Liver (tissue), 9 donors: Measurements from ENCODE around the gene MUTYH. TPM values are rescaled to one million over a fixed set of nuclear protein-coding genes. Genes with fewer than 3 reads are reported as not detected.

Source experiments
- DNase-seq: peaks from one replicate; pipeline ENCODE4 v3.0.0-alpha.2; 2017; ENCODE audit warnings: low spot score
- H3K27ac ChIP-seq, 2 donors: one replicate each; pipeline ENCODE4 v1.7.0; 2013; ENCODE audit warnings: inconsistent platforms in 2 of 2, low read length in 2 of 2, control low read depth in 1 of 2, low read depth in 1 of 2, mild to moderate bottlenecking in 1 of 2
- H3K27me3 ChIP-seq, 4 donors: one replicate each; pipeline versions ENCODE4 v1.6.1 to v1.7.0; 2013; ENCODE audit warnings: low read length in 3 of 4, inconsistent platforms in 1 of 4, mild to moderate bottlenecking in 1 of 4, moderate library complexity in 1 of 4; ENCODE audit not compliant: control insufficient read depth in 4 of 4, insufficient read depth in 4 of 4
- H3K36me3 ChIP-seq, 4 donors: one replicate each; pipeline versions ENCODE4 v1.6.1 to v1.7.0; 2013; ENCODE audit warnings: low read length in 3 of 4, mild to moderate bottlenecking in 3 of 4, low read depth in 1 of 4, moderate library complexity in 1 of 4; ENCODE audit not compliant: control insufficient read depth in 4 of 4, insufficient read depth in 3 of 4
- H3K4me1 ChIP-seq, 4 donors: one replicate each; pipeline versions ENCODE4 v1.6.1 to v1.7.0; 2013; ENCODE audit warnings: low read length in 3 of 4, mild to moderate bottlenecking in 3 of 4, moderate library complexity in 1 of 4; ENCODE audit not compliant: control insufficient read depth in 4 of 4, insufficient read depth in 4 of 4
- H3K4me3 ChIP-seq, 3 donors: one replicate each; pipeline versions ENCODE4 v1.6.1 to v1.7.0; 2013; ENCODE audit warnings: low read length in 3 of 3, control low read depth in 1 of 3, low read depth in 1 of 3, mild to moderate bottlenecking in 1 of 3
- H3K9ac ChIP-seq, 2 donors: one replicate each; pipeline ENCODE4 v1.7.0; 2013; ENCODE audit warnings: low read length in 2 of 2, mild to moderate bottlenecking in 2 of 2, moderate library complexity in 2 of 2, control low read depth in 1 of 2, low read depth in 1 of 2
- H3K9me3 ChIP-seq, 4 donors: one replicate each; pipeline versions ENCODE4 v1.6.1 to v1.7.0; 2013; ENCODE audit warnings: low read length in 3 of 4; ENCODE audit not compliant: control insufficient read depth in 4 of 4
- FOXA2 ChIP-seq: IDR thresholded peaks from 2 replicates; pipeline ENCODE4 v1.6.1; 2016; ENCODE audit warnings: antibody characterized with exemption
- GABPA ChIP-seq, 2 donors: IDR thresholded peaks in 1 of 2; conservative IDR thresholded peaks in 1 of 2; 2 replicates each; pipeline ENCODE4 v1.6.1; 2016; ENCODE audit warnings: antibody characterized with exemption in 2 of 2, mild to moderate bottlenecking in 1 of 2, moderate library complexity in 1 of 2
- HNF4A ChIP-seq, 2 donors: conservative IDR thresholded peaks; 2 replicates each; pipeline ENCODE4 v1.6.1; 2016; ENCODE audit warnings: antibody characterized with exemption in 2 of 2, mild to moderate bottlenecking in 2 of 2
- HNF4G ChIP-seq: IDR thresholded peaks from 2 replicates; pipeline ENCODE4 v1.6.1; 2016; ENCODE audit warnings: antibody characterized with exemption
- JUND ChIP-seq, 2 donors: IDR thresholded peaks; 2 replicates each; pipeline ENCODE4 v1.6.1; 2016; ENCODE audit warnings: antibody characterized with exemption in 2 of 2
- NR2F2 ChIP-seq: IDR thresholded peaks from 2 replicates; pipeline ENCODE4 v1.6.1; 2016; ENCODE audit warnings: antibody characterized with exemption
- REST ChIP-seq: IDR thresholded peaks from 2 replicates; pipeline ENCODE4 v1.6.1; 2016; ENCODE audit warnings: antibody characterized with exemption, mild to moderate bottlenecking
- RXRA ChIP-seq, 2 donors: IDR thresholded peaks; 2 replicates each; pipeline ENCODE4 v1.6.1; 2017 to 2018; ENCODE audit warnings: antibody characterized with exemption in 2 of 2, mild to moderate bottlenecking in 1 of 2
- SP1 ChIP-seq: IDR thresholded peaks from 2 replicates; pipeline ENCODE4 v1.6.1; 2018; ENCODE audit warnings: antibody characterized with exemption, mild to moderate bottlenecking
- TAF1 ChIP-seq: conservative IDR thresholded peaks from 2 replicates; pipeline ENCODE4 v1.6.1; 2016; ENCODE audit warnings: antibody characterized with exemption, mild to moderate bottlenecking
- YY1 ChIP-seq: IDR thresholded peaks from 2 replicates; pipeline ENCODE4 v1.6.1; 2016; ENCODE audit warnings: antibody characterized with exemption, mild to moderate bottlenecking
- WGBS: extraction: QIAGEN DNeasy Blood & Tissue Kit; methylation state at CpG from one replicate; pipeline ENCODE4 v1.1.7; 2013; 5-methylcytosine and 5-hydroxymethylcytosine counted together
- polyA plus RNA-seq, 2 donors: library from polyadenylated mRNA; stranded (reverse) in 1 of 2; unstranded in 1 of 2; fragments of 200-250 nt in 1 of 2; fragments of >200 nt in 1 of 2; fragmentation: Nextera tagmentation in 1 of 2; extraction: Ambion mirVana in 1 of 2; gene quantifications; one replicate each; pipeline versions ENCODE4 v1.2.1 to v1.2.3, GENCODE V29; 2013 to 2015
- total RNA-seq, 2 donors: library from RNA; depleted of rRNA; stranded (reverse); fragments of >200 nt; gene quantifications; one replicate each; pipeline ENCODE4 v1.2.3, GENCODE V29; 2014
- TF ChIP-seq, protein P1 (sequence below): IDR thresholded peaks from 2 replicates; pipeline ENCODE4 v1.6.1; 2016; ENCODE audit warnings: antibody characterized with exemption
- donor health status: healthy.
- donor health status: healthy.
- donor health status: healthy.
- donor health status: healthy.
- donor health status: healthy.

The MUTYH gene
- total and polyA plus RNA-seq, 4 donors, result 5.2 to 10.0 (median 8.2) TPM

DNA sequence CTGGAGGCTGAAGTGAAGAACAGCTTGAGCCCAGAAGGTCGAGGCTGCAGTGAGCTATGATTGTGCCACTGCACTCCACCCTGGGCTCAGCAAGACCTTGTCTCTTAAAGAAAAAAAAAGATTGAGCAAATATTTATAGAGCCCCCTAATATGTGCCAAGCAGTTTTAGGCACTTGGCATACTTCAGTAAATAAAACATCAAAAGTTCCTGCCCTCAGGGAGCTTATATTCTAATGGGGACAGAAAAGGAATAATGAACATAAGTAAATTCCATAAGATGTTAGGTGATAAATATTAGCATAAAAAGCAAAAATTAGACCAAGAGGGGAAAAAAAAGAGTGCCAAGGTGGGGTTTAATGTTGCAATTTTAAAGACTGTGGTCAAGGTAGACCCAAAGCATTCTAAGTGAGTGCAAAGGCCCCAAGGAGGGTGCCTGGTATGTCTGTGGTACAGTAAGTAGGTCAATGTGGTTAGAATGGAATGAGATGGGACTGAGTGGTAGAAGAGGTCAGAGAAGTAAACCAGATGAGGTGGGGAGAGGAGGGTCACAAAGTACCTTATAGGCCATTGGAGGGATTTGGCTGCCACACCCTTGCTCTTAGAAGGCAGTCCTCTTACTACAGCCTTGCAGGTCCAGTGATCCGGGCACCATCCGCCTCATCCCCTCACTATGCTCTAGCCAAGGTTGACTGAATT, 2.5 kb downstream of the MUTYH start:
- TF ChIP-seq NR2F2, result no peak
- TF ChIP-seq HNF4G, result no peak
- no peak for TF ChIP-seq GABPA (IDR thresholded peaks at IDR 0.05 in 1 of 2, conservative IDR thresholded peaks at IDR 0.05 in 1 of 2)
- no peak for TF ChIP-seq REST
- Histone ChIP-seq H3K4me1 (peaks cover 3 to 29% (median 17%) of the 10 kb centered on the region in 4 donors), H3K4me3 (no peak overlapping the region), H3K9me3 (no peaks in the 10 kb centered on the region), H3K36me3 (peaks cover 0 to 19% (median 8%) of the 10 kb centered on the region in 4 donors), H3K27ac (no peak overlapping the region), H3K9ac (no peak overlapping the region), H3K27me3 (no peaks in the 10 kb centered on the region)
- no peak for DNase-seq
- WGBS, result 92% methylated on average over 3 of the region's 3 CpGs

- peak; percentile 73 to 76 for TF ChIP-seq HNF4A (conservative IDR thresholded peaks at IDR 0.05)
- TF ChIP-seq NR2F2, result no peak
- TF ChIP-seq, protein P1, sequence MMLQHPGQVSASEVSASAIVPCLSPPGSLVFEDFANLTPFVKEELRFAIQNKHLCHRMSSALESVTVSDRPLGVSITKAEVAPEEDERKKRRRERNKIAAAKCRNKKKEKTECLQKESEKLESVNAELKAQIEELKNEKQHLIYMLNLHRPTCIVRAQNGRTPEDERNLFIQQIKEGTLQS, result no peak
- peak; percentile 32 to 44 for TF ChIP-seq JUND (IDR thresholded peaks at IDR 0.05)
- no peak for TF ChIP-seq YY1
- no peak for TF ChIP-seq REST
- no peak for TF ChIP-seq TAF1
- TF ChIP-seq RXRA (IDR thresholded peaks at IDR 0.05), result peak; percentile 38 to 63
- peak; percentile 77 for TF ChIP-seq SP1
- peak; percentile 33 for TF ChIP-seq HNF4G
- TF ChIP-seq FOXA2, result no peak
- Histone ChIP-seq H3K9ac (no peak overlapping the region), H3K4me3 (no peak overlapping the region), H3K9me3 (no peaks in the 10 kb centered on the region), H3K27me3 (no peaks in the 10 kb centered on the region), H3K36me3 (peaks cover 0 to 19% (median 3%) of the 10 kb centered on the region in 4 donors), H3K27ac (peak overlapping the region in 1 of 2 donors; percentile 4), H3K4me1 (peaks cover 0 to 18% (median 11%) of the 10 kb centered on the region in 4 donors)
- DNase-seq, result no peak
- 57% methylated on average over 4 of the region's 4 CpGs for WGBS
Observed at GRCh38 chr1:45335855-45336324, 4.3 kb downstream of the MUTYH start.
